GM21526 (cell line): ENCODE data around the gene HIP1.
"Not testable (repeated sequence)": the region's sequence is repeated elsewhere in the genome, so short reads cannot be mapped to it uniquely, and the experiment has no call there.

Experiments used
- ATAC-seq: cut with Tn5 transposase; IDR thresholded peaks from one replicate; pipeline ENCODE4 v1.9.1; 2021; ENCODE audit warnings: moderate library complexity; ENCODE audit not compliant: unreplicated experiment, low FRiP score

HIP1 gene

DNA sequence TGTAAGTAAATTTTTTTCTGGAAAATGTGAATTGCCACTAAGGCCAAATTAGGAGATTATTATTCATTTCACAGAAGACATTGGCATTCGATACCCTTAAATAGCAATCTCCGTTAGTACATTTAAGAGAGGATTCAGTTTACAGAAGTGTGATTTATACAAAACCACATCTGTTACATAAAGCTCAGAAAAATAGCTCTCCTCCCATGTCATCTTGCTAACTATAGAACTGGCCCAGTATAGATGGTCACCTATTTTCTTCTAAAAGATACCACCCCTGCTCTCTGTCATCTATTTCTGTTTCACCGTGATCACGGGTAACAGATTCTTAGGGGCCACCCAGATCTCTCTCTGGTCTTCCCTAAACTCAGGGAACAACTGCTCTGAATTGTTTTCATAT, 119.1 kb downstream of the HIP1 start:
- no peak for ATAC-seq

DNA sequence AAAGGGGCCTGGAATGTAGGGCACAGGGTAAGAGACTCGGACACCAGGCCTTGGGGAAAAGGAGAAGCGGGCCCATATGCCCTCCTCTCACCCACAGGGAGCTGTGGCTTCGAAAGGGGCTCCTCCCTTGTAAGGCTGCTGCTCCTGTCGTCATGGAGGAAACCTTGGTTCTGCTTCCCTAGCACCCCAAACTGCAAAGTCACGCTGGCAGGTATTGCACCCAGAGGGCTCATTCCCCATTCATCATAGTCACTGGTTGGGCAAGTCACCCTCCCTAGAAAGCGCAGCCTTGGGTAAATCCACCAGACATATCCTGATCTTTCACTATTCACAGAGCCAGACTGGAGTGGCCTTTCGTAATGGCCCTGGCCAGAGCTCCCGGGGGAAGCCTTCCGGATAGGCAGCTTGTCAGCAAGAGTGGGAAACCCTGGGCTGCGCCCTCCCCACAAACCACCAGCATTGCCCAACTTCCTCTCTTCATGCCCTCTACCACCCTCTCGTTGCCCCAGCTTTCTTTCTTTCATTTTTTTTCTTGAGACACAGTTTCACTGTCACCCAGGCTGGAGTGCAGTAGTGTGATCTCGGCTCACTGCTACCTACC, 121.0 kb downstream of the HIP1 start:
- no peak for ATAC-seq

DNA sequence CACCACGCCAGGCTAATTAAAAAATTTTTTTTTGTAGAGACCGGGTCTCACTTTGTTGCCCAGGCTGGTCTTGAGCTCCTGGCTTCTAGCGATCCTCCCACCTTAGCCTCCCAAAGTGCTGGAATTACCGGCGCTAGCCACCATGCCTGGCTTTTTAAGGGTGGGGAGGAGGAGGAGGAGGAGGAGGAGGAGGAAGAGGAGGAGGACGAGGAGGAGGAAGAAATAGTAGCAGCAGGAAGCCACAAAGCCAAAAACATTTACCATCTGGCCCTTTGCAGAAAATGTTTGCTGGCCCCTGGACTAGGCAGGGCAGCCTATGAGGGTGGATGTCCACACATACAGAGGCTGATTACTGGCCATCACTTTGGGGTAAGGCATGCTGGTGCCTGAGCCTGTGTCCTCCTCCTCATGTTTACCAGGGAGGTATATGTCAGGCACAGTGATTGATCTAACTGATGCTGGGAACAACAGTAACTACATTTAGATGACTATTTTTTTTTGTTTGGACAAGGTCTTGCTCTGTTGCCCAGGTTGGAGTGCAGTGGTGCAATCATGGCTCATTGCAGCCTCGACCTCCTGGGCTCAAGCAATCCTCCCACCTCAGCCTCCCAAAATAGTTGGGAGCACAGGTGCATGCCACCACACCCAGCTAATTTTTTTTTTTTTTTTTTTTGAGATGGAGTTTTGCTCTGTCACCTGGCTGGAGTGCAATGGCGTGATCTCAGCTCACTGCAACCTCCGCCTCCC, 122.1 kb downstream of the HIP1 start:
- ATAC-seq, result no peak

DNA sequence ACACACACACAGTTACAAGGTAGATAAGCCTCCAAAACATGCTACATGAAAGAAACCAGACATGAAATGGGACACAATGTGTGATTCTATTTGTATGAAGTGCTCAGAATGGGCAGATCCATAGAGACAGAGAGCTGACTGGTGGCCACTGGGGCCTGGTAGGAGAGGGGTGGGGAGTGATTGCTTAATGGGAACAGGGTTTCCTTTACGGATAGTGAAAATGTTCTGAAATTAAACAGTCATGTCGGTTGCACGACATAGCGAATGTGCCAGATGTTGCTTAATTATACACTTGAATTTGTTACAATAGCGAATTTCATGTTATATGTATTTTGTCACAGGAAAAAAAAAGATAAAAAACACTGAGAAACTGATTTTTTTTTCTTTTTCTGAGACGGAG, 124.3 kb downstream of the HIP1 start:
- ATAC-seq, result no peak

DNA sequence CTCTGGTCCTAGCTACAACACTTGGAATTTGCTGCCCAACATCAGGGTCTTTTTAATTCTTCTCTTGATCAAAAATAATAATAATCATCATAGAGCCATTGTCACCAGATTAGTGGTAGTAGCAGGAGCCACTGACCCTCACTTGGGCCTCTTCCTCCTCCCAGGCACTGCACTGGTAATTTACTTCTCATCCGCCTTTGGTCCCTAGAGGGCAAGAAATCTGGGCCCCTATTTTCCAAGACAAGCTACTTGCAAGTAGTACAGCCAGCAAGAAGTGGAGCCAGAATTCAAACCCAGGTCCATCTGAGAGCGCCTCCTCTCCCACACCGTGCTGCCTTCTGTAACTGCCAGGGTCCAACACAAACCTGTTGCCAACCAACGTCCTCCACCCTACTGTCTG, 125.4 kb downstream of the HIP1 start:
- ATAC-seq, result no peak

DNA sequence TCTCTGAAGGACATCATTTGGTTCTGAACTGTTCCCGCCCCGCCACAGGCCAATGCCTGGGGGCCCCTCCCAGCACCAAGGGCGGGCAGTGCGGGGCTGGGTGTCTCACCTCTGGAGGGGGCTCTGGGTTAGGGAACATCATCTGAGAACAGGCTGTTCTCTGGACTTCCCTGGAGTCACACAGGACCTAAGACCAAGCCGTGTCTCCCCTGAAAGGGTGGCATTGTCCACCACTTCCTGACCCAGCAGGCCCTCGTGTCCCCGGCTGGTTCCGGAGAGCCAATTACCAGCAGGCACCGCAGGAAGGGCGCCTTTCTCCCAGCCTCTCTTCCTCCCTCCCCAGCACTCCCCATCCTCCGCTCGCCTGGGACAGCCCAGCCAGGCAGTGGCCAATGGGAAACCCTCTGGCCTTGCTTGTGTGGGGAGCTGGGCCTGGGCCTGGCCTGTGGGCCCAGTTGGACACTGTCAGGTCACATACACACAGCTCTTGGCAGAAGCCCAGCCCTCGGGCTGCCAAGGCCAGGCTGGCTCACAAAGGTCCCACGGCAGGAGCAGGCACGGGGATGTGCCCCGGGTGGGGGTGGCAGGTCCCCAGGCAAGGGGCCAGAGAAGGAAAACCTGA, 127.1 kb downstream of the HIP1 start:
- no peak for ATAC-seq

DNA sequence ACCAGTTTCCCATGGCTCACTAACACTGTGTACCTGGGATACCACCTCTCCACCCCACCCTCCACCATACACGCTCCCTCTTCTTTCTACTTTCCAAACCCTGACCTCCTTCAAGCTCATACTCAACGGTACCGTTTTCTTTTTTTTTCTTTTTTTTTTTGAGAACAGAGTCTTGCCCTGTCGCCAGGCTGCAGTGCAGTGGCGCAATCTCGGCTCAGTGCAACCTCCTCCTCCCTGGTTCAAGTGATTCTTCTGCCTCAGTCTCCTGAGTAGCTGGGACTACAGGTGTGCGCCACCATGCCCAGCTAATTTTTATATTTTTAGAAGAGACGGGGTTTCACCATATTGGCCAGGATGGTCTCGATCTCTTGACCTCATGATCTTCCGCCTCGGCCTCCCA, 129.3 kb downstream of the HIP1 start:
- not testable (repeated sequence) for ATAC-seq

DNA sequence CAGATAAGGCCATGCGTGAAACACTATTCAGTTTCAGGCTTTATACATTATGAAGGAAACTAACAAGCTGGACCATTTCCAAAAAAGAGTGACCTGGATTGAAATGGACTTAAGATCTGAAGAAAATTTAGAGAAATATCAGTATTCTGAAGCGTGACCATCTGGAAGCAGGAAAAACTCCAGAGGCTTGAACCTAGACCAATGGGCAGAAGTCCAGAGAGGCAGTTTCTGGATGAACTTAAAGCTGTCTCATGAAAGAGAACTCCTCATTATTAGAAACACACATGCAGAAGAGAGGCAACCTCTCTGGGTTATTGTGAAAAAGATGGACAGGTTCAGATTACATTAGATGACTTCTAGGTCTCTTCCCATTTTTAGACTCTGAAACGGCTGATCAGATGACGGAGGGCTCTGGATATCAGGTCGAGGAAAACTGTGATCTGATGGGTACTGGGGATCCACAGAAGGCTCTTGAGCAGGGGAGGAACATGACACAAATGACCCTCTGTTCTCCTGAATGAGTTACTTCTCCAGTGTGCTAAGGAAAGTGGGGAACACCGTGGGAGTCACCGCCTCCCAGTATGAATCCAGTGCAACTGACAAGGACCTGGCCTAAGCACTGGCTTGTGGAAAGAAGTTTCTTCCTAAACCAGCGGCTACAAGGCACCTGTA, 130.2 kb downstream of the HIP1 start:
- no peak for ATAC-seq

DNA sequence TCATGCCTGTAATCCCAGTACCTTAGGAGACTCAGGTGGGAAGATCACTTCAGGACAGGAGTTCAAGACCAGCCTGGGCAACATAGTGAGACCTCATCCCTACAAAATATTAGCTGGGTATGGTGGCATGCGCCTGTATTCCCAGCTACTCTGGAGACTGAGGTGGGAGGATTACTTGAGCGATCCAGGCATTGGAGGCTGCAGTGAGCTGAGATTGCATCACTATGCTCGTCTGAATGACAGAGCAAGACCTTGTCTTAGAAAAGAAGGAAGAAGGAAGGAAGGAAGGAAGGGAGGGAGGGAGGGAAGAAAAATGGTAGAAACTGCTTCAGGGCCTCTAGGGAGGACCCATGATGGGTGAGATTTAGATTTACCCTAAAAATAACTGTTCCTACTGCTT, 134.3 kb downstream of the HIP1 start:
- no peak for ATAC-seq

DNA sequence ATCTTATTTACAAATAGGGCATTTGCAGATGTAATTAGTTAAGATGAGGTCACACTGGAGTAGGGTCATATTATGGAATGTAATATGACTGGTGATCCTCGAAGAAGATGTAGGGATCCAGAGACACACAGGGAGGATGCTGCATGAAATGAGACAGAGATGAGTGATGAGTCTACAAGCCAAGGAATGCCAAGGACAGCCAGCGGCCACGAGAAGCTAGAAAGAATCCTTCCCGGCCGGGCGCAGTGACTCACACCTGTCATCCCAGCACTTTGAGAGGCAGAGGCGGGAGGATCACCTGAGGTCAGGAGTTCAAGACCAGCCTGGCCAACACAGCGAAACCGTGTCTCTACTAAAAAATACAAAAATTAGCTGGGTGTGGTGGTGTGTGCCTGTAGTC, 135.9 kb downstream of the HIP1 start:
- not testable (repeated sequence) for ATAC-seq

DNA sequence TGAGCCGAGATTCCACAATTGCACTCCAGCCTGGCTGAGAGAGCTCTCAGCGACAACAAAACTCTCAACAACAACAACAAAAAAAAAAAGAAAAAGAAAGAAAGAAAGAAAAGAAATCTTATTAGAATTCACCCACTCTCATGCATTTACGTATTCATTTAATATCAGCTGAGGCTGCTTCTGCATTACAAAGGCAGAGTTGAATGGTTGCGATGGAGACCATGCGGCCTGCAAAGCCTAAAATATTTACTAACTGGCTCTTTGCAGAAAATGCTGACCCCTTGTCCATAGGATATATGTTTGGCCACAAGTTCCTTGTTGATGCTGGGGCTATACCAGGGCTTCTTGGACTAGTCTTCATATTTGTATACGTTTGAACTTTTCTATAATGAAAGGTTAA, 137.2 kb downstream of the HIP1 start:
- no peak for ATAC-seq

DNA sequence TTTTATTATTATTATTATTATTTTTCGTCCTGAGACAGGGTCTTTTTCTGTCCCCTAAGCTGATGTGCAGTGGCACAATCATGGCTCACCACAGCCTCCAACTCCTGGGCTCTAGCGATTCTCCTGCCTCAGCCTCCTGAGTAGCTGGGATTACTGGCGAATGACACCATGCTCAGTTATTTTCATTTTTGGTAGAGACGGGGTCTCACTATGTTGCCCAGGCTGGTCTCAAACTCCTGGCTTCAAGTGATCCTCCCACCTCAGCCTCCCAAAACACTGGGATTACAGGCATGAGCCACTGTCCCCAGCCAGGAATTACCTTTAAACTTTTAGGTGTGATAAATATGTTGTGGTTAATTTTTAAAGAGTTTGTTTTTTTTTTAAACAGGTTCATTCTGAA, 138.0 kb downstream of the HIP1 start:
- not testable (repeated sequence) for ATAC-seq

DNA sequence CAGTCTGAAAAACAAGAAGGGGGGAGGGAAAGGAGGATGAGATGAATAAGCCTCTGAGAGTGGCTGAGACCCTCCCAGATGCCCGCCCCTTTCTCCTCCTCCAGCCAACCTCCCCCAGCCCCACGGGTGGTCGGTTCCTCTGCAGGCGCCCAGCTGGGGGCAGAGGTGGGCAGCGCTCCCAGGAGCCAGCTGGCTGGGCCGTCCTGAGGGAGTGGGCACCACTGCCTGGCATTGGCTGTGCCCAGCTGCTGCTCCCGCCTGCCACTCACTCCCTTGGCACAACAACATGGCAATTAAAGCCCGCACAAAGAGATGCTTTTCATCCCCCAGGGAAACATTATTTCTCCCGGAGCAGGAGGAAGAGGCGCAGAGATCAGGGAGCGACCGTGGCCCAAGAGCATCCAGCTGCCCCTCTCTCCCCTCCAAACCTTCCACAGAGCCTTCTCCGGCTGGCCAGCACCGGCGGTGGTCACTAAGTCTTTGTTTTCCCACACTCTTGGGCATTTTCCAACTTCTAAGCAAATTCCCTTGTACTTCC, 139.4 kb downstream of the HIP1 start:
- ATAC-seq, result no peak

DNA sequence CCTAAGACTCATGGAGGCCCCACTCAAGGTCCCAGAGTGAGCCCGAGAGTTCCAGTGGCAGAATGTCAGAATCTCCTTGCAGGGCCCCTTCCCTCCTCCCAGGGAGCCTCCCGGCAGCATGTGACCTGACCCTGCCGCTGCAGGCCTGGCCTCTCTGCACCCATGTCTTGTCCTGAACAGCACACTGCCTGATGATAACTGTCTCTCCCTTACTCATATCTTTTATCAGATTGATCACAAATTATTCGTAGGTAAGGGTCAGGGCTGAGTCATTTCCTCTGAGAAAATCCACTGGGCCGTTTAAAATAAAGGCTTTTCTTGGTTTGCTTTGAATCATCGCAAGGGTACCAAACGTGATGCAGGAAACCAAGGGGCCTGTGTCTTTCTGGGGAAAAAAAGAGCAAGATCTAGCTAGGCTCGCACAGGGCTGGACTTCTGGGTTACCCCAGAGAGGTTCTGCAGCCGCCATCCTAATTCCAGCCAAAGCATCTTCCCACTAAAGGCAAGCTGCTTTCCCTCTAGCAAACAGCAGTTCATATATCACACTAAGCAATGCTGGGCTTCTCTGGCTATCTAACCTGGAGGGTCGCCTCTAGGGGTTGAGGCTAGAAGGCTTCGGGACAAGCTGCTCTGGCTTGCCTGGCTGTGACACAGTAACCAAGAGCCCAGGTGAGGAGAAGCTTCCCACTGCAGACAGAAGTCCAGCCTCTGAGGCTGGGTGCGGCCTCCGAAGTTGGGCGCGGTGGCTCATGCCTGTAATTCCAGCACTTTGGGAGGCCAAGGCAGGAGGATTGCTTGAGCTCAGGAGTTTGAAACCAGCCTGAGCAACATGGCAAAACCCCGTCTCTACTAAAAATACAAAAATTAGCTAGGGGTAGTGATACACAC, 141.8 kb downstream of the HIP1 start:
- ATAC-seq, result no peak

DNA sequence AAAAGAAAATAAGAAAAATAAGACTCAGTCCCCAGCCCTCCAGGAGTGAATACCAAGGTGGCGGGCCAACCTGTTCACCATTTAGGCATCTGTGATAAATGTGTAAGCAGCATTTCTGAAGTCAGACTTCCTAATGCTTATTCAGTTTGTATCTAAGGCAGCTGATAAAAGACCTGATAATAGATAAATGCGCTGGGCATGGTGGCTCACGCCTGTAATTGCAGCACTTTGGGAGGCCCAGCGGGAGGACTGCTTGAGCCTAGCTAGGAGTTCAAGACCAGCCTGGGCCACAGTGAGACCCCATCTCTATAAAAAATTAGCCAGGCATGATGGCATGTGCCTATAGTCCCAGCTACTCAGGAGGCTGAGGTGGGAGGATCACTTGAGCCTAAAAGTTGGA, 143.0 kb downstream of the HIP1 start:
- ATAC-seq, result no peak

DNA sequence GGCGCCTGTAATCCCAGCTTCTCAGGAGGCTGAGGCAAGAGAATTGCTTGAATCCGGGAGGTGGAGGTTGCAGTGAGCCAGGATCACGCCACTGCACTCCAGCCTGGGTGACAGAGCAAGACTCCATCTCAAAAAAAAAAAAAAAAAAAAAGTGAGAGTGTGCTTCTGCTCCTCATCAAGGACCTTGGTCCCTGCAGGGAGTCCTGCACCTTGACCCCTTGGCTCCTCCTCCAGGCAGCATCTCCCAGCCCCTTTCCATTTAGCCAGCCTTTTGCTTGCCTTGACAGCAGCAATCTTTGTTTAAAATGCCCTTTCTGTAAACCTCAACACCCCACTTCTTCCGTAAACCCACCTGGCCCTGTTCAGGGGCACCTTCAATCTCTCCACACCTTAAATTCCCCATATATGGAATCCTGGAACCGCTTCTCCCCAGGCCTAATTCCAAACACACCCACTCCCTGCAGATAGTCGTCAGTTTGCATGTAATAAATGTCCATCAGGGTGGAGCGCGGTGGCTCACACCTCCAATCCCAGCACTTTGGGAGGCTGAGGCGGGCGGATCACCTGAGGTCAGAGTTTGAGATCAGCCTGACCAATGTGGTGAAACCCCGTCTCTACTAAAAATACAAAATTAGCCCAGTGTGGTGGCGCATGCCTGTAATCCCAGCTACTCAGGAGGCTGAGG, 145.1 kb downstream of the HIP1 start:
- ATAC-seq, result not testable (repeated sequence)

DNA sequence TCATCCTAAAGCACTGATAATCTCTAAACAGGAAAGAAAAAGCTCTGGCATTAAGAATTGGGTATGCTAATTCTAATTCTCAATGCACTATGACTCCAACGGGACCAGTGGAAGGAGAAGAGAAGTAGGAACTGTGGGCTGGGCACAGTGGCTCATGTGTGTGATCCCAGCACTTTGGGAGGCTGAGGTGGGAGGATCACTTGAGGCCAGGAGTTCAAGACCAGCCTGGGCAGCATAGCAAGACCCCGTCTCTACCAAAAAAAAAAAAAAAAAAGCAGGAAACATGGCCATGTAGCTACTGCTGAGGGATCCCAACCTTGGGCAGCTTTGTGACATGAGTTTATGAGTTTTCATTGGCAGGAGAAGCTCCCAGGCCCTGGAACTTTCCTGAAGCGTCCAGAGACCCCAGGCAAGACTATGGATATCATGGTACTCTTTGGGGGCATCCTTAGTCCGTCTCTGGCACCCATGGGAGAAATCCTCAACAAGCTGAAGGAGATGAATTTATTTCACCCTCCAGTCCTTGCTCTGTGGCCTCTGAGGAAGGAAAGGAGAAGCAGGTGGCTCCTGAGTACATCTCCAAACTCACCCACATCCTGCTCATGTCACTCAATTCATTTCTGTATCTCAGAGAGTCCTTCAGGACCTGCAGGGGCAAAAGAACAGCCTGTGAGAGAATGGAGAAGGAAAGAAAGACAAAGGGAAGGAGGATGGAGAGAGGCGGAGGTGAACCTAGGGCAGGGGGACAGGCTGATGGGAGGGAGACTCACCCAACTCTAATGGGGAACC, 147.1 kb downstream of the HIP1 start:
- no peak for ATAC-seq

DNA sequence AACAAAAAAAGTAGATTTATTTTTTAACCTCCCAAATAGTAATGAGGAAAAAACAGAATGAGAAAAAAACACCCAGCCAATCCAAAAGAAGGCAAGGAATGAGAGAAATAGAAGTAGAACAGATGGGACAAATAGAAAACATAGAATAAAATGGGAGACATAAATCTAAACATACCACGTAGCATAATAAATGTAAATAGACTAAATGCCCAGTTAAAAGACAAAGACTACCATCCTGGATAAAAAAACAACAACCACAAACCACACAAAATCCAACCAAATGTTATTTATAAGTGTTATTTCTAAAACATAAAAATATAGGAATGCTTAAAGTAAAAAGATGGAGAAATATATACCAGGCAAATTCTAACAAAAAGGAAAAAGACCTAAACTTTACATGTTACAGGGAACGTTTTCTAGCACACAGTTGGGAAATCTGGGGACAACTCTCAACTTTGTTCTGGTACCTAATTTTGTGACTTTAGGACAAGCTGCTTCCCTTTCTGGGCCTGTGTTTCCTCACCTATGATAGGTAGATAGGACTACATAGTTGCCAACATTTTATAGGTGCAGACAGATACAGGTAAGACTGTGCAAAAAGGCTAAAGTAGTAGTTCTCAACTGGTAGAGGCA, 148.3 kb downstream of the HIP1 start:
- ATAC-seq, result no peak
